GM18517 (cell line): Measurements from ENCODE around the gene ANO4.

Experiments used
- ATAC-seq: cut with Tn5 transposase; IDR thresholded peaks from one replicate; pipeline ENCODE4 v1.9.1; 2021; ENCODE audit warnings: mild to moderate bottlenecking, moderate library complexity; ENCODE audit not compliant: unreplicated experiment

The ANO4 gene

DNA sequence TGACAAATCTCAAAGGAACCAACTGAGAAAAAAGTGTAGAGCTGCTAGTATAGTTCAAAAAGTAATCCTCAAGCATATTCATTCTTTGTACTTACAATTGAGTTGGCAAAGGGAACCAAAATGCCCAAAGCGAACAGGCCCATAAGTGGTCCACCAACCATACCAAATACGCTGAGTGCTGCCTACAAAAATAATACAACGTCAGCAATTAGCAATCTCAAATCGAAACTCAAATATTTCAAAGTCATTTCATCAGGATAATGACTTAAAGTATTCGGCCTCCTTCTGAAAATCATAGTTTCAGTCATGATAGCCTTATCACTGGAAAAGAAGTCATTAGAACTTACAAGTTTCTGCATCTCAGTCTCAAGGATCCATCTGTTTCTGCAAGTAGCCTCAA is 373.4 kb downstream of the ANO4 start:
- no peak for ATAC-seq

- ATAC-seq = no peak
Observed at GRCh38 chr12:101172316-101172715, 377.7 kb downstream of the ANO4 start.

- no peak for ATAC-seq
Observed at GRCh38 chr12:101173197-101173749, 378.7 kb downstream of the ANO4 start.

GRCh38 chr12:101174541-101174940 is 380.0 kb downstream of the ANO4 start:
- ATAC-seq = no peak
